Uterus (tissue), 4 donors: ENCODE measurements around the gene CDK5R1. TPM values are rescaled to one million over a fixed set of nuclear protein-coding genes. Genes with fewer than 3 reads are reported as not detected.

Experiments used
- DNase-seq, 2 donors: peaks; one replicate each; pipeline ENCODE4 v3.0.0-alpha.2; 2019 to 2020
- H3K27ac ChIP-seq, 2 donors: fragments of 200-600 bp; sonication (generic); 1 replicate in 1 of 2; 2 replicates in 1 of 2; pipeline ENCODE4 v1.5.1; 2016 to 2018
- H3K27me3 ChIP-seq, 2 donors: fragments of 200-600 bp; sonication (generic); one replicate each; pipeline ENCODE4 v1.5.1; 2018 to 2019; ENCODE audit warnings: control low read depth in 1 of 2
- H3K36me3 ChIP-seq, 2 donors: fragments of 200-600 bp; sonication (generic); one replicate each; pipeline ENCODE4 v1.5.1; 2019; ENCODE audit warnings: control low read depth in 1 of 2
- H3K4me1 ChIP-seq, 2 donors: fragments of 200-600 bp; sonication (generic); one replicate each; pipeline ENCODE4 v1.5.1; 2018 to 2019; ENCODE audit warnings: control low read depth in 1 of 2
- H3K4me3 ChIP-seq, 2 donors: fragments of 200-600 bp; sonication (generic); 1 replicate in 1 of 2; 2 replicates in 1 of 2; pipeline ENCODE4 v1.5.1; 2018 to 2019; ENCODE audit warnings: mild to moderate bottlenecking in 1 of 2
- H3K9me3 ChIP-seq, 2 donors: fragments of 200-600 bp; sonication (generic); one replicate each; pipeline ENCODE4 v1.5.1; 2019; ENCODE audit warnings: control low read depth in 1 of 2
- CTCF ChIP-seq, 4 experiments: fragments of 200-600 bp in 2 of 4; fragments of 450-650 bp in 2 of 4; sonication (generic) in 2 of 4; IDR thresholded peaks; one replicate each; pipeline ENCODE4 v1.5.1; 2016 to 2019; ENCODE audit warnings: antibody characterized with exemption in 4 of 4, mild to moderate bottlenecking in 2 of 4, moderate library complexity in 1 of 4
- POLR2A ChIP-seq, 2 donors: fragments of 450-650 bp; IDR thresholded peaks; one replicate each; pipeline ENCODE4 v1.6.1; 2016; ENCODE audit warnings: antibody characterized with exemption in 2 of 2, mild to moderate bottlenecking in 1 of 2, moderate library complexity in 1 of 2
- intact Hi-C: fragments of 100-400 bp; cut with DNase I; formaldehyde crosslinking; loops from one replicate; pipeline ENCODE4 v1.15.1; 2023; ENCODE audit warnings: low total_unique reads
- total RNA-seq, 4 donors: library from RNA; depleted of rRNA in 3 of 4; stranded (reverse); fragments of >200 nt in 3 of 4; gene quantifications; one replicate each; pipeline versions ENCODE4 v1.1.0 to v1.2.4, GENCODE V29; 2014 to 2023
- donor health status: DM: yes; HTN: yes; CAD: no.

Gene CDK5R1
- total RNA-seq, 4 donors from 2014 or later = 0.77 to 2.9 (median 1.4) TPM; not detected in 1

GRCh38 chr17:32460054-32460453 is 26.7 kb upstream of the CDK5R1 start:
- intact Hi-C loops = no loop called here
- no peaks in the 10 kb centered on the region for H3K9me3 ChIP-seq
- no peaks in the 10 kb centered on the region for H3K36me3 ChIP-seq

GRCh38 chr17:32461498-32461852 is 25.3 kb upstream of the CDK5R1 start:
- H3K27ac ChIP-seq = no peak overlapping the region
- intact Hi-C loops = no loop called here
- H3K27me3 ChIP-seq = no peaks in the 10 kb centered on the region
- H3K9me3 ChIP-seq = no peaks in the 10 kb centered on the region
- no peak for TF ChIP-seq CTCF (IDR thresholded peaks at IDR 0.05)
- no peak for TF ChIP-seq POLR2A (IDR thresholded peaks at IDR 0.05)
- no peak overlapping the region for H3K4me3 ChIP-seq
- H3K4me1 ChIP-seq = no peaks in the 10 kb centered on the region
- no peak for DNase-seq
- H3K36me3 ChIP-seq = no peaks in the 10 kb centered on the region

More at GRCh38 chr17:32460054-32460453, 26.7 kb upstream of the CDK5R1 start:
- H3K27me3 ChIP-seq = no peaks in the 10 kb centered on the region
- DNase-seq = no peak
- H3K4me1 ChIP-seq = no peaks in the 10 kb centered on the region
- H3K4me3 ChIP-seq = no peak overlapping the region
- TF ChIP-seq POLR2A (IDR thresholded peaks at IDR 0.05) (no peak), CTCF (IDR thresholded peaks at IDR 0.05) (no peak)
- no peak overlapping the region for H3K27ac ChIP-seq

GRCh38 chr17:32461853-32462617 is 24.8 kb upstream of the CDK5R1 start:
- Histone ChIP-seq H3K4me3 (no peak overlapping the region), H3K27ac (no peak overlapping the region), H3K4me1 (no peaks in the 10 kb centered on the region), H3K27me3 (no peaks in the 10 kb centered on the region), H3K9me3 (no peaks in the 10 kb centered on the region), H3K36me3 (no peaks in the 10 kb centered on the region)
- peak in 1 of 2 donors; percentile 21 for DNase-seq
- intact Hi-C loops = no loop called here
- TF ChIP-seq POLR2A (IDR thresholded peaks at IDR 0.05) = no peak
- peak; percentile 26 to 51 (median 38) for TF ChIP-seq CTCF (IDR thresholded peaks at IDR 0.05)

- Histone ChIP-seq H3K27me3 (no peaks in the 10 kb centered on the region), H3K4me3 (no peak overlapping the region), H3K27ac (no peak overlapping the region), H3K36me3 (no peaks in the 10 kb centered on the region), H3K4me1 (no peaks in the 10 kb centered on the region), H3K9me3 (no peaks in the 10 kb centered on the region)
- intact Hi-C loops = no loop called here
- no peak for TF ChIP-seq CTCF (IDR thresholded peaks at IDR 0.05)
- no peak for TF ChIP-seq POLR2A (IDR thresholded peaks at IDR 0.05)
- no peak for DNase-seq
These were observed 23.5 kb upstream of the CDK5R1 start for GRCh38 chr17:32463304-32463703.

- Histone ChIP-seq H3K27me3 (no peaks in the 10 kb centered on the region), H3K27ac (no peak overlapping the region), H3K4me3 (no peak overlapping the region), H3K4me1 (no peaks in the 10 kb centered on the region), H3K9me3 (no peaks in the 10 kb centered on the region), H3K36me3 (no peaks in the 10 kb centered on the region)
- TF ChIP-seq CTCF (IDR thresholded peaks at IDR 0.05) (no peak), POLR2A (IDR thresholded peaks at IDR 0.05) (no peak)
- DNase-seq = no peak
- intact Hi-C loops = no loop called here
These were observed 22.4 kb upstream of the CDK5R1 start for GRCh38 chr17:32464374-32464773.
